Stimulated activated CD8-positive, alpha-beta memory T cell treated with anti-CD3 and anti-CD28 coated beads, Interleukin-15, amount 100 ng/mL, for 4 hours (primary cell): Measurements from ENCODE around the gene N4BP2.
A peak's percentile ranks its signal among the peaks of the same experiment; 100 is the strongest.
"Not testable (repeated sequence)": the region's sequence is repeated elsewhere in the genome, so short reads cannot be mapped to it uniquely, and the experiment has no call there.

Source experiments
- DNase-seq, 2 donors: peaks; one replicate each; pipeline ENCODE4 v3.0.0-alpha.2; 2020; ENCODE audit warnings: low read depth in 2 of 2

N4BP2 gene

DNA sequence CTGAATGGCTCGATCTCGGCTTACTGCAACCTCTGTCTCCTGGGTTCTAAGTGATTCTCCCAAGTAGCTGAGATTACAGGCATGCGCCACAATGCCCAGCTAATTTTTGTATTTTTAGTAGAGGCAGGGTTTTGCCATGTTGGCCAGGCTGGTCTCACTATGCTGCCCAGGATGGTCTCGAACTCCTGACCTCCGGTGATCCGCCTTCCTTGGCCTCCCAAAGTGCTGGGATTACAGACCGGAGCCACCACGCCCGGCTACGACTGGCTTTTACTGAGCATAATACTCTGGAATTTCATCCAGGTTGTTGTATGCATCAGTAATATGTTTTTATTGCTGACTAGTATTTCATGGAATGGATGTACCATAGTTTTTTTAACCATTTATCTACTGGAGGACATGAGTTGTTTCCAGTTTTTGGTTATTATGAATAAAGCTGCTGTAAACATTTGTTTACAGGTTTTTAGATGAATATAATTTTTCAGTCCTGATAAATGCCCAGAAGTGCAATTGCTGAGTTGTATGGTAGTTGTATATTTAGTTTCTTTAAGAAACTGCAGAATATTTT, 31.2 kb downstream of the N4BP2 start:
- DNase-seq: no peak

DNA sequence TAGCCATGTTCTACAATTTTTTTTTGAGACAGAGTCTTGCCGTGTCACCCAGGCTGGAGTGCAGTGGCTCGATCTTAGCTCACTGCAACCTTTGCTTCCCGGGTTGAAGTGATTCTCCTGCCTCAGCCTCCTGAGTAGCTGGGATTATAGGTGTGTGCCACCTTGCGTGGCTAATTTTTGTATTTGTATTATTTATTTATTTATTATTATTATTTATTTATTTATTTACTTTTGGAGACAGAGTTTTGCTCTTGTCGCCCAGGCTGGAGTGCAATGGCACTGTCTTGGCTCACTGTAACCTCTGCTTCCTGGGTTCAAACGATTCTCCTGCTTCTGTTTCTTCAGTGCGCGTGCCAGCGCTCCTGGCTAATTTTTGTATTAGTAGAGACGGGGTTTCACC, 36.8 kb downstream of the N4BP2 start:
- DNase-seq: not testable (repeated sequence)

DNA sequence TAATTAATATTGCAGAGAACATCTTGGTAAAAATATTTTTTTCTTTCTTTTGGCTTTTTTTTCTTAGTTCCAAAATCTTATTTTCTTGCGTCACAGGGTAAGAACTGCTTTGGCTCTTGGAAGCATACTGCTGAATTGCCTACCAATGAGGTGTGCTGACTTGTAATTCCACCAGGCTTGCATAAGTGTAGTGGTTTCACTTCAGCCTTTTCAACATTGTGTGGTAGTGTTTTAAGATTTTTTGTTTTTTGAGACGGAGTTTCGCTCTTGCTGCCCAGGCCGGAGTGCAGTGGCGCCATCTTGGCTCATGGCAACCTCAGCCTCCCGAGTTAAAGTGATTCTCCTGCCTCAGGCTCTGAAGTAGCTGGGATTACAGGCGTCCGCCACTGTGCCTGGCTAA, 42.4 kb downstream of the N4BP2 start:
- DNase-seq: no peak

DNA sequence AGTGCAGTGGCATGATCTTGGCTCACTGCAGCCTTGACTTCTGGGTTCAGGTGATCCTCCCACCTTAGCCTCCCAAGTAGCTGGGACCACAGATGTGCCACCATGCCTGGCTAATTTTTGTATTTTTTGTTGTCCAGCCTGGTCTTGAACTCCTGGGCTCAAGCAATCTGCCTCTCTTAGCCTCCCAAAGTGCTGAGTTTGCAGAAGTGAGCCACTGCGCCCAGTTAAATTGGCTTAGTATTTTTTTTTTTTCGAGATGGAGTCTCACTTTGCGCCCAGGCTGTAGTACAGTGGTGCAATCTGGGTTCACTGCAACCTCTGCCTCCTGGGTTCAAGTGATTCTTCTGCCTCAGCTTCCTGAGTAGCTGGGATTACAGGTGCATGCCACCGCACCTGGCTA, 50.5 kb downstream of the N4BP2 start:
- DNase-seq: not testable (repeated sequence)

GRCh38 chr4:40112027-40112792, 55.6 kb downstream of the N4BP2 start:
- DNase-seq: no peak

DNA sequence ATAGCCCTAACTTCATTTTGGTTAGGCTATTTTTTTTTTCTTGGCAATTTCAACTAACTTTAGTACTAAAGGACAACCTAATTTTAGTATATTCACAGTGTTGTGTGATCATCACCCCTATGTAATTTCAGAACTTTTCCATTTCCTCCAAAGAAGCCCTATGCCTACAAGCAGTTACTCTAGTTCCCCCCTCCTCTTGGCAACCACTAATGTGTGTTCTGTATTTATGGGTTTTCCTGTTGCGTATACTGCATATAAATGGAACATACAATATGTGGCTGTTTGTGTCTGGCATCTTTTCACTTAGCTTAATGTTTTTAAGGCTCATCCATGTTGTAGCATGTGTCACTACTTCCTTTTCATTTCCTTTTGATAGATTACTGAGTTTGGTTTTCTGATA, 57.6 kb downstream of the N4BP2 start:
- DNase-seq: no peak

GRCh38 chr4:40118861-40119260, 62.2 kb downstream of the N4BP2 start:
- DNase-seq: no peak

DNA sequence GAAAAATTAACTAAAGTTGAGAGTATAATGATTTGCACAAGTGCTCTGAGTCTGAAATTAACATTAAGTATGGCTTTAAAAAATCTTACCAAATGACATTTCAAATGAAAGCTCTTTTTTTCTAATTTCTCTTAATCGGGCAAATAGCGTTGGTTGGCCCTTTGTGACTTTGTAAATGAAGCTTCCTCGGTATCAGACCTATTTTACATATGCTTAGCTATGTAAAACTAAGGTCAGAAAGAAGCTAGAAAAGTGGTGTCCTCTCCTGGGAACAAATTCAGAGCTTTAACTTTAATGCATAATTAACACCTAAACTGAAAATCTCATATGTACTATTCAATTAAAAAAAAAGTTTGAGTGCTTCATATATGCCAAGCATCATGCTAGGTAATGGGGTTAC, 62.7 kb downstream of the N4BP2 start:
- DNase-seq: no peak

GRCh38 chr4:40121515-40121914, 64.9 kb downstream of the N4BP2 start:
- DNase-seq: no peak

- DNase-seq: no peak
Observed at GRCh38 chr4:40122941-40123340, 66.3 kb downstream of the N4BP2 start.

GRCh38 chr4:40124690-40125089, 68.0 kb downstream of the N4BP2 start:
- no peak for DNase-seq

DNA sequence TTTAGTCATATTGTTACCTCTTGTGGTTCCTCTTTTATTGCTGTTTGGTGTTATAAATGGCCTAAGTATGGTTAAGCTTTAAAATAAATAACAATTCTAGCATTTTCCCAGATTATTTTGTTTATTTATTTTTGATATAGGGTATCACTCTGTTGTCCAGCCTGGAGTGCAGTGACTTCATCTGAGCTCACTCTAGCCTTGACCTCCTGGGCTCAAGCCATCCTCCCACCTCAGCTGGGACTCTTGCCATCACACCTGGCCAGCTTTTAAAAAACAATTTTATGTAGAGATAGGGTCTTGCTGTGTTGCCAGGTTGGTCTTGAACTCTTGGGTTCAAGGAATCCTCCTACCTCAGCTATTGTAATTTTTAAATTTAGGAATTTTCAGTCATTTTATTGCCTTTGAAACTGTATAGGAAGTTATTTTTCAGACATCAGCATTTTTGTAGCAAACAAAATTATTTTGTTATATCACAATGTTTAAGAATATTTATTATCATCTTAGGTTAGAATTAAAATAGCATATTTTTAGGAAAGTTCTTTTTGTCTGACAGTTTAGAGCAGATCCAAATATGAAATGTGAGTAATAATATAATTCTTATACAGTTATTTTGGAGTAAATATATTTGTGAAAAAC, 73.9 kb downstream of the N4BP2 start:
- no peak for DNase-seq

- no peak for DNase-seq
Observed at GRCh38 chr4:40132816-40133215, 76.2 kb downstream of the N4BP2 start.

DNA sequence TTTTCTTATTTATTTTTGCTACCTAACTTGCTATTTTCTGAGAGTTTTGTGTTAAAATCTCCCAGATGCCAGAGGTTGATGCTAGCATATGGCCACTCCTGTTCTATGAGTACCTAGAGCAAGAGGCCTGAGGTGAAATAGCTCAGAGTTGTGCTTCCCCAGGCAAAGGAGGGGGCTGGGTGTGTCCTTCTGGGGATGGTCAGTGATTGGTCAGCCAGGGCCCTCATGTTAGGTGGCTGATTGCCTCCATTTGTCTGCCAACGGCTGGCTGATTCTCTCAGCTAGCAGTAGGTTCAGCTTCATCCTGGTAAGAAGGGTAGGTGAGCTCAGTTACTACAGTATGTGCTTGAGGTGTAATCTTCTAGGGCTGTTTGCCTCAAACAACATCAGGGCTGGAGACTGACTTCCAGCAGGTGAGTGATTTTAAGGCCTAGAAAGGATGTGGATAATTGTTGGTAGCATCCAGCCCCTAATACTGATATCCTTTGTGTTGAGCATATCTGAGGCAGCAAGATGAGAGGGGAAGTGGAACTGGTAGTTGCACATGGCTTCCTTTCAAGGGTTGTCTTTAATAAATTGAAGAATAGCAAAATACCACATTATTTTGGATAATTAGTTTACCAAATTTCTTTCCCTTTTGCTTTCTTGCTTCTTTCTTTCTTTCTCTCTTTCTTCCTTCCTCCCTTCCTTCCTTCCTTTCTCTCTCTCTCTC, 77.7 kb downstream of the N4BP2 start:
- DNase-seq: no peak

- not testable (repeated sequence) for DNase-seq
Observed at GRCh38 chr4:40136202-40136601, 79.6 kb downstream of the N4BP2 start.

DNA sequence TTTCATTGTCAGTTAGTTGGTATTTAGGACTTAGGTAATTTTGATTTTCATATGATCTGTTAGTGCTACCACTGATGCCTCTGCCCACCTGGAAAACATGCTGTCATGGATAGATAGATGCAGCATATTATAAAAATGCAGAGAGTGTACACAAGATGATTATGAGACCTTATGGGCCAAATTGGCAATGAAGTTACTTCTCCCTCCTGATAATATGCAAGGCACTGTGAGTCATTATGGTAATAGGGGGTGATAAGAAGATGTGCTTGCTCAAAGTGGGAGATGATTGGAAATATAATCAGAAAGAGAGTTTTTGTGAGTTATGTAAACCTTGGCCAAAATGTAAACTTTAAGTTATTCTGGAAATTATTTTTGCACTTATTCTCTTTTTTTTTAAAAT, 83.5 kb downstream of the N4BP2 start:
- DNase-seq: no peak

- not testable (repeated sequence) for DNase-seq
Observed at GRCh38 chr4:40140597-40140996, 83.9 kb downstream of the N4BP2 start.

DNA sequence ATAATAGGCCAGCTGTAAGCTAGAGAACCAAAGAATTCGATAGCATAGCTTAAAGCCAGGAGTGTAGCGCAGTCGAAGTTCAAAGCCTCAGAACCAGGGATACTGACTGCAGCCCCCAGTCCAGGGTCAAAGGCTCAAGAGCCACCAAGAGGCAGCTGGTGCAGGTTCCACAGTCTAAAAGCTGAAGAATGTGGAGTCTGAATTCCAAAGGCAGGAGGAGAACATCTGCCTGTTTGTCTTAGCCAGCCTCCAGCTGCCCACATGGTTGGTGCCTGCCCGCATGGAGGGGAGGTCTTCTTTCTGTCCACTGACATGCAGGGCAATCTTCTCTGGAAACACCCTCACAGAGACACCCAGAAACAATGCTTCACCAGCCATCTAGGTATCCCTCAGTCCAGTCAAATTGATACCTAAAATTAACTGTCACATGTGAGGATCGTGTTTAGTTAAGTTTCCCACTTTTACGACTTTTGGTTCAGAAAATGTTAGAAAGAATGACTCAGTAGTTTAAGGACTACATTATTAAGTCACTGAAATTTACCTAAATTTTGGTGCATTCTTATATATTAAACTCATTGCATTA, 87.4 kb downstream of the N4BP2 start:
- no peak for DNase-seq

DNA sequence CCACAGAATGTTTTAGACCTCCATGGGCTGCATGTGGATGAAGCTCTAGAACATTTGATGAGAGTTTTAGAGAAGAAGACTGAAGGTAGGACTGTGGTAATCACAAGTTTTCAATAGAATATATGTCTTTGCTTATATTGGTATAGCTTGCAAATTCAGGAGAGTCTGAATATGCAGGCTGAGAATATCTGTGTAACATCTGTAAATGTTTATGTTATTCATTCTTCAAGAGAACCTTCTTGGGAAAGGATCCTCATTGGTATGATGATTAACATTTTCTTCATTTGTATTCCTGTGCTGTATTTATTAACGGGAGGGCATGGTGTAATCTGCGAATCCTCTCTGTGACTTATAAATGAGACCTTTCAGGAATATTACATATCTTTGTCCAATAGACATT, 88.1 kb downstream of the N4BP2 start:
- DNase-seq: no peak

DNA sequence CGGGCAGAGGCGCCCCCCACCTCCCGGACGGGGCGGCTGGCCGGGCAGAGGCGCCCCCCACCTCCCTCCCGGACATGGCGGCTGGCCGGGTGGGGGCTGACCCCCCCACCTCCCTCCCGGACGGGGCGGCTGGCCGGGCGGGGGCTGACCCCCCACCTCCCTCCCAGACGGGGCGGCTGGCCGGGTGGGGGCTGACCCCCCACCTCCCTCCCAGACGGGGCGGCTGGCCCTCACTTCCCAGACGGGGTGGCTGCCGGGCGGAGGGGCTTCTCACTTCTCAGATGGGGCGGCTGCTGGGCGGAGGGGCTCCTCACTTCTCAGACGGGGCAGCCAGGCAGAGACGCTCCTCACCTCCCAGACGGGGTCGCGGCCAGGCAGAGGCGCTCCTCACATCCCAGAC, 90.8 kb downstream of the N4BP2 start:
- not testable (repeated sequence) for DNase-seq

GRCh38 chr4:40149960-40150385, 93.3 kb downstream of the N4BP2 start:
- DNase-seq: peak; percentile 22 to 57

DNA sequence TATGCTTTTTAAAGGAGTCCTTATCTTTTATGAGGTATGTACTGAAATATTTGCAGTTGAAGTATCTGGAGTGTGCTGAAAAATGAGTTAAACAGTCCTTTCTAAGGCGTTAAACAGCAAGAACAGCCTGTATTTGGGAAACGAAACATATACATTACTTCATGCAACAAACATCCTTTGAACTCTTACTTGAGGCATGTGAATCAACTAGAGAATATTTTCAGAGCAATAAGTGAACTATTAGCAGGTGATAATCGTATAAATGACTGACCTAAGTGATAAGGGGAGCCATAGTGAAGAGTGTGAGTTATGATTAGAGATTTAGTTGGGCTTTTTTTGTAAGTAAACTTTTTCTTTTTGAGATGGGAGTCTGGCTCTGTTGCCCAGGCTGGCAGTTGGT, 94.3 kb downstream of the N4BP2 start:
- no peak for DNase-seq
